ENCODE measurements around the gene GATAD2B.
"Not testable (repeated sequence)": the region's sequence is repeated elsewhere in the genome, so short reads cannot be mapped to it uniquely, and the experiment has no call there.

The GATAD2B gene

GRCh38 chr1:153795934-153796785 is 126.6 kb downstream of the GATAD2B start:
- no peak for DNase-seq (ENCODE audit: low spot score)

GRCh38 chr1:153795330-153795837 is 127.4 kb downstream of the GATAD2B start:
- no peak for DNase-seq (ENCODE audit: low spot score)

GRCh38 chr1:153794624-153795329 is 128.0 kb downstream of the GATAD2B start:
- no peak for DNase-seq (ENCODE audit: low spot score)

GRCh38 chr1:153793973-153794615 is 128.7 kb downstream of the GATAD2B start:
- DNase-seq (ENCODE audit: low spot score): no peak

GRCh38 chr1:153793261-153793972 is 129.4 kb downstream of the GATAD2B start:
- no peak for DNase-seq (ENCODE audit: low spot score)

- DNase-seq (ENCODE audit: low spot score): no peak
Measured at GRCh38 chr1:153792631-153793041, 130.1 kb downstream of the GATAD2B start.

GRCh38 chr1:153791648-153792253 is 131.0 kb downstream of the GATAD2B start:
- DNase-seq (ENCODE audit: low spot score): no peak

- DNase-seq (ENCODE audit: low spot score): no peak
Measured at GRCh38 chr1:153790966-153791647, 131.7 kb downstream of the GATAD2B start.

- DNase-seq (ENCODE audit: low spot score): no peak
Measured at GRCh38 chr1:153790313-153790965, 132.3 kb downstream of the GATAD2B start.

GRCh38 chr1:153789478-153790034 is 133.2 kb downstream of the GATAD2B start:
- no peak for DNase-seq (ENCODE audit: low spot score)

GRCh38 chr1:153786038-153786790 is 136.6 kb downstream of the GATAD2B start:
- DNase-seq (ENCODE audit: low spot score): no peak

- peak; percentile 90 for DNase-seq (ENCODE audit: low spot score)
Measured at GRCh38 chr1:153783233-153784190, 139.3 kb downstream of the GATAD2B start.

GRCh38 chr1:153782648-153783047 is 140.1 kb downstream of the GATAD2B start:
- DNase-seq (ENCODE audit: low spot score): not testable (repeated sequence)

- DNase-seq (ENCODE audit: low spot score): no peak
Measured at GRCh38 chr1:153780551-153780950, 142.2 kb downstream of the GATAD2B start.

GRCh38 chr1:153779781-153780541 is 142.8 kb downstream of the GATAD2B start:
- DNase-seq (ENCODE audit: low spot score): no peak

GRCh38 chr1:153778824-153779519 is 143.8 kb downstream of the GATAD2B start:
- no peak for DNase-seq (ENCODE audit: low spot score)

Data from hematopoietic multipotent progenitor cell treated with erythropoietin and hydrocortisone succinate and interleukin-3 and kit ligand, for 17 days (in vitro differentiated cells).